ENCODE results near the gene NUMB. TPM values are rescaled to one million over a fixed set of nuclear protein-coding genes. Genes with fewer than 3 reads are reported as not detected.

The NUMB gene
- total RNA-seq, 1 experiment from 2014 or later = 46.5 TPM

DNA sequence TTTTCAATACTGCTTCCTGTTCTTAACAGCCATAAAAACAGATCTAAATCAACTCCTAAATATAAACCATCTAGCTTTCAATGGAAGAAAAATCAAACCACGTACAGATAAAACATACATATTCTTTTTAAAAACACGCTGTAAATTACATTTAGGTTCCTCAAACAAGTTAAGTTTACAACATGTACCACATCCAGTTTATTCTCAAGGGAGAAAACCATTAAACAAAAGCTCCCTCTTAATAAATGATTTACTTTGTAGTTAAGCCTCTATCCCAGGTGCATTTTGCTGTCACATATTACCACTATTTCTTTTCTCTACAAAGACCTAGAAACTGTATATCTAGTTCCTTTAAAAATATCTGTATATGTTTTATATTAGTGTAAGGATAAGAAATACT lies 3.1 kb downstream of the NUMB start:
- Histone ChIP-seq H3K79me2 (ENCODE audit: insufficient read depth, low read length) (peaks cover 8% of the 10 kb centered on the region; the same call in 1 of the 2 replicates), H4K8ac (replicated peaks; ENCODE audit: insufficient read length, low read depth, low read length) (no peak overlapping the region), H2AK5ac (ENCODE audit: insufficient read length, low read length) (no peak overlapping the region), H3K23ac (ENCODE audit: insufficient read length, low read depth, low read length) (no peak overlapping the region), H2BK120ac (ENCODE audit: low read depth, low read length, poor library complexity, severe bottlenecking) (no peak overlapping the region), H2AFZ (ENCODE audit: low read length) (no peak overlapping the region), H2BK20ac (ENCODE audit: low read depth, low read length, poor library complexity, severe bottlenecking) (no peak overlapping the region), H3K27me3 (ENCODE audit: insufficient read depth, low read length) (no peaks in the 10 kb centered on the region), H3K23me2 (ENCODE audit: insufficient read length, low read depth, low read length, poor library complexity, severe bottlenecking) (peaks cover 8% of the 10 kb centered on the region), H3K9ac (ENCODE audit: extremely low read depth, insufficient read length, low read length) (no peak overlapping the region), H4K5ac (ENCODE audit: insufficient read length, low read depth, low read length) (no peak overlapping the region), H2BK15ac (ENCODE audit: low read depth, low read length) (no peak overlapping the region), H3K18ac (ENCODE audit: insufficient read length, low read depth, low read length) (no peak overlapping the region), H3T11ph (ENCODE audit: low read length) (no peak overlapping the region), H3K27ac (ENCODE audit: insufficient read length, low read depth, low read length) (no peak overlapping the region), H3K9me3 (ENCODE audit: control insufficient read depth, low read depth, low read length) (no peaks in the 10 kb centered on the region), H4K20me1 (ENCODE audit: control insufficient read depth, insufficient read depth, insufficient read length) (no peaks in the 10 kb centered on the region), H3K14ac (ENCODE audit: insufficient read depth, low read length) (no peak overlapping the region), H3K4ac (ENCODE audit: low read depth, low read length) (no peak overlapping the region), H4K91ac (ENCODE audit: insufficient read length, low read depth, low read length) (no peak overlapping the region), H2BK12ac (ENCODE audit: insufficient read length, low read depth, low read length) (no peak overlapping the region), H2BK5ac (ENCODE audit: insufficient read length, low read length) (no peak overlapping the region), H3K56ac (ENCODE audit: insufficient read length, low read depth, low read length) (no peak overlapping the region), H3K4me2 (ENCODE audit: insufficient read depth, insufficient read length, low read length) (no peak overlapping the region), H3K4me1 (ENCODE audit: insufficient read depth, low read length) (no peaks in the 10 kb centered on the region; the same call in 1 of the 2 replicates), H3K79me1 (ENCODE audit: insufficient read depth, low read depth, low read length, poor library complexity, severe bottlenecking) (no peaks in the 10 kb centered on the region)
- Mint-ChIP-seq H3K36me3 (ENCODE audit: insufficient read depth in 1 of 3, low read depth in 3 of 3) (no peaks in the 10 kb centered on the region), H3K4me1 (peaks cover 18 to 24% of the 10 kb centered on the region in 2 experiments), H3K27me3 (ENCODE audit: low read depth) (no peaks in the 10 kb centered on the region), H3K9me3 (no peaks in the 10 kb centered on the region), H3K4me3 (no peak overlapping the region), H3K27ac (no peak overlapping the region)
- WGBS (ENCODE audit: extremely low coverage, insufficient read length, low lambda C conversion rate) = 100% methylated on average over 2 of the region's 2 CpGs
- no peak for DNase-seq
- TF ChIP-seq, protein P1, sequence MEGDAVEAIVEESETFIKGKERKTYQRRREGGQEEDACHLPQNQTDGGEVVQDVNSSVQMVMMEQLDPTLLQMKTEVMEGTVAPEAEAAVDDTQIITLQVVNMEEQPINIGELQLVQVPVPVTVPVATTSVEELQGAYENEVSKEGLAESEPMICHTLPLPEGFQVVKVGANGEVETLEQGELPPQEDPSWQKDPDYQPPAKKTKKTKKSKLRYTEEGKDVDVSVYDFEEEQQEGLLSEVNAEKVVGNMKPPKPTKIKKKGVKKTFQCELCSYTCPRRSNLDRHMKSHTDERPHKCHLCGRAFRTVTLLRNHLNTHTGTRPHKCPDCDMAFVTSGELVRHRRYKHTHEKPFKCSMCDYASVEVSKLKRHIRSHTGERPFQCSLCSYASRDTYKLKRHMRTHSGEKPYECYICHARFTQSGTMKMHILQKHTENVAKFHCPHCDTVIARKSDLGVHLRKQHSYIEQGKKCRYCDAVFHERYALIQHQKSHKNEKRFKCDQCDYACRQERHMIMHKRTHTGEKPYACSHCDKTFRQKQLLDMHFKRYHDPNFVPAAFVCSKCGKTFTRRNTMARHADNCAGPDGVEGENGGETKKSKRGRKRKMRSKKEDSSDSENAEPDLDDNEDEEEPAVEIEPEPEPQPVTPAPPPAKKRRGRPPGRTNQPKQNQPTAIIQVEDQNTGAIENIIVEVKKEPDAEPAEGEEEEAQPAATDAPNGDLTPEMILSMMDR (conservative IDR thresholded peaks at IDR 0.05) = no peak
